Measurements from ENCODE around the gene TAC4. TPM values are rescaled to one million over a fixed set of nuclear protein-coding genes. Genes with fewer than 3 reads are reported as not detected.
A peak's percentile ranks its signal among the peaks of the same experiment; 100 is the strongest.

TAC4 gene
- total RNA-seq, 1 donor from 2014 or later: not detected

DNA sequence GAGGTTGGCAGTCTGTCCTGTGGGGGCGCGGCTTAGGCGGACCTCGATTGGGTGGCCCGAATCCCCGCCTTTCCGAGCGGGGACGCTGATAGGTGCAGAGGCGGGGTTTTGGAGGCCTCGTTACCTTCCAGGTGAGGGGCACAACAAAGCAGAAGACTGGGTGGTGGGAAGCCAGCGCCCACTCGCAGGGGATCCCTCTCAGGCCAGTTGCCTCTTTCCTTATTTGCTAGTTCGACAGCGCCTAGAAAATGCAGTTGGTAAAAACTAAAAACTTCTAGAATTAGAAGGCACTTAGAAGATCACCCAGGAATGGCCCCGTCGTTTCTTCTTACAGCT is 58.7 kb downstream of the TAC4 start:
- H3K4me3 ChIP-seq (ENCODE audit: insufficient read depth, low read depth, low read length): peak overlapping the region; percentile 98
- peaks cover 20% of the 10 kb centered on the region for H3K4me1 ChIP-seq (ENCODE audit: insufficient read depth, low read length)
- H3K9ac ChIP-seq (ENCODE audit: low read length): peak overlapping the region; percentile 52
- peaks cover 2% of the 10 kb centered on the region for H3K36me3 Mint-ChIP-seq (ENCODE audit: low read depth, unreplicated experiment)
- FAIRE-seq: no peak
- H3K9me3 ChIP-seq (ENCODE audit: insufficient read depth, low read depth, low read length): no peaks in the 10 kb centered on the region
- H2AFZ ChIP-seq (ENCODE audit: low read depth, low read length): no peak overlapping the region
- H3K4me1 Mint-ChIP-seq (ENCODE audit: low read depth, unreplicated experiment): peaks cover 24% of the 10 kb centered on the region
- H4K20me1 ChIP-seq (ENCODE audit: insufficient read depth, low read length): peaks cover 40% of the 10 kb centered on the region
- peak overlapping the region; percentile 90 for H3K4me2 ChIP-seq (ENCODE audit: low read length)
- peaks cover 16% of the 10 kb centered on the region for H3K36me3 ChIP-seq (ENCODE audit: insufficient read depth, low read length)
- no peaks in the 10 kb centered on the region for H3K27me3 Mint-ChIP-seq (ENCODE audit: low read depth, unreplicated experiment)
- H3K27ac ChIP-seq (ENCODE audit: low read depth, low read length): peak overlapping the region; percentile 16
- H3K9me3 Mint-ChIP-seq (ENCODE audit: unreplicated experiment): no peaks in the 10 kb centered on the region
- peaks cover 53% of the 10 kb centered on the region for H3K79me2 ChIP-seq (ENCODE audit: insufficient read depth, low read length)
- no peak for DNase-seq (ENCODE audit: low read depth)
- peak overlapping the region; percentile 92 for H3K4me3 Mint-ChIP-seq (ENCODE audit: unreplicated experiment)
- no peak for TF ChIP-seq EZH2 (IDR thresholded peaks at IDR 0.05; ENCODE audit: insufficient read depth, low read length)
- TF ChIP-seq, protein P1, sequence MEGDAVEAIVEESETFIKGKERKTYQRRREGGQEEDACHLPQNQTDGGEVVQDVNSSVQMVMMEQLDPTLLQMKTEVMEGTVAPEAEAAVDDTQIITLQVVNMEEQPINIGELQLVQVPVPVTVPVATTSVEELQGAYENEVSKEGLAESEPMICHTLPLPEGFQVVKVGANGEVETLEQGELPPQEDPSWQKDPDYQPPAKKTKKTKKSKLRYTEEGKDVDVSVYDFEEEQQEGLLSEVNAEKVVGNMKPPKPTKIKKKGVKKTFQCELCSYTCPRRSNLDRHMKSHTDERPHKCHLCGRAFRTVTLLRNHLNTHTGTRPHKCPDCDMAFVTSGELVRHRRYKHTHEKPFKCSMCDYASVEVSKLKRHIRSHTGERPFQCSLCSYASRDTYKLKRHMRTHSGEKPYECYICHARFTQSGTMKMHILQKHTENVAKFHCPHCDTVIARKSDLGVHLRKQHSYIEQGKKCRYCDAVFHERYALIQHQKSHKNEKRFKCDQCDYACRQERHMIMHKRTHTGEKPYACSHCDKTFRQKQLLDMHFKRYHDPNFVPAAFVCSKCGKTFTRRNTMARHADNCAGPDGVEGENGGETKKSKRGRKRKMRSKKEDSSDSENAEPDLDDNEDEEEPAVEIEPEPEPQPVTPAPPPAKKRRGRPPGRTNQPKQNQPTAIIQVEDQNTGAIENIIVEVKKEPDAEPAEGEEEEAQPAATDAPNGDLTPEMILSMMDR (IDR thresholded peaks at IDR 0.05; ENCODE audit: insufficient read depth, low read depth, low read length): no peak
- H3K27ac Mint-ChIP-seq (ENCODE audit: unreplicated experiment): peak overlapping the region; percentile 98
- no peaks in the 10 kb centered on the region for H3K27me3 ChIP-seq (ENCODE audit: insufficient read depth, low read length)

DNA sequence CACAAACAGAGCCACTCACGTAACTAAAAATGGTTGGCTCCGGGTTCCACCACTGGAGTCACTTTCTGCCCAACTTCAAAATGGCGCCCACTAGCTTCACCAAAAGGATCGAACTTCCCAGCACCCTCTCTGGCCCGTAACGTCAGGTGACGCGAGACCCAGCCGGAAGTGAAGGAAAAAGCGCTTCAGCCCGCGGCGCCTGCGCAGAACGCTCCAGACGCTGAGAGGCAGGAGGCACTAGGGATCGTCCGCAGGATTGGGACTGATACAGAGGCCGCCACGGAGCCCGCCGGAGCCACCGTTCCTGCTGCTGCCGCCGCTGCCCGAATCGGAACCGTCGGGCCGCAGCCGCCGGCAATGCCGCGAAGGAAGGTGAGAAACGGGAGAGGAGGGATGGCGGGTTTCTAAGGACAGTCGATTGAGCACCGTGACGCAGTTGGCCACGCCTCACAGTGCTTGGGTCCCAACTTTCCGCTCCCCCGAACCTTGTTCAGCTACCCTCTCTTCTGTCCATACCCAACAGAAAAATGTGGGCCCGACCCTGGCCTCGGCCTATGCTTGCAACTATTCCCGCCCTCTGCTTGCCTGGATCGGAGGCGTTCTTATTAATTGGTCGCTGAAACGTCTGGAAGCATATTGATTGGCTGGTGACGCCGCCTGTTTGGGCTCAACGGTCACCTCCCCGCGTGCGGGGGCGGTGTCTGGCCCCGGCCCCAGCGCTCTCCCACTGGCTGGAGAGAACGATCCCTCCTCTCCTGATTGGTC is 59.2 kb downstream of the TAC4 start, which contains the start of gene KAT7:
TSS of gene KAT7 (plus strand) at position 204 of the 765 bp plus-strand sequence. CDS start at position 358, 154 bp downstream.
- Mint-ChIP-seq H3K4me1 (ENCODE audit: low read depth, unreplicated experiment) (peaks cover 24% of the 10 kb centered on the region), H3K27me3 (ENCODE audit: low read depth, unreplicated experiment) (no peaks in the 10 kb centered on the region), H3K27ac (ENCODE audit: unreplicated experiment) (peak within 1 kb of the TSS; percentile 98), H3K36me3 (ENCODE audit: low read depth, unreplicated experiment) (peaks cover 2% of the 10 kb centered on the region), H3K4me3 (ENCODE audit: unreplicated experiment) (peak within 1 kb of the TSS; percentile 92), H3K9me3 (ENCODE audit: unreplicated experiment) (no peaks in the 10 kb centered on the region)
- TF ChIP-seq EZH2 (IDR thresholded peaks at IDR 0.05; ENCODE audit: insufficient read depth, low read length): no peak
- TF ChIP-seq, protein P1 (IDR thresholded peaks at IDR 0.05; ENCODE audit: insufficient read depth, low read depth, low read length): no peak
- H4K20me1 ChIP-seq (ENCODE audit: insufficient read depth, low read length): peaks cover 40% of the 10 kb centered on the region
- peaks cover 16% of the 10 kb centered on the region for H3K36me3 ChIP-seq (ENCODE audit: insufficient read depth, low read length)
- peak within 1 kb of the TSS; percentile 98 for H3K4me3 ChIP-seq (ENCODE audit: insufficient read depth, low read depth, low read length)
- H3K79me2 ChIP-seq (ENCODE audit: insufficient read depth, low read length): peaks cover 47% of the 10 kb centered on the region
- FAIRE-seq (no peak), DNase-seq (ENCODE audit: low read depth) (peak; percentile 97)
- no peaks in the 10 kb centered on the region for H3K27me3 ChIP-seq (ENCODE audit: insufficient read depth, low read length)
- H2AFZ ChIP-seq (ENCODE audit: low read depth, low read length): peak within 1 kb of the TSS; percentile 87
- no peaks in the 10 kb centered on the region for H3K9me3 ChIP-seq (ENCODE audit: insufficient read depth, low read depth, low read length)
- H3K27ac ChIP-seq (ENCODE audit: low read depth, low read length): peak within 1 kb of the TSS; percentile 99
- H3K4me2 ChIP-seq (ENCODE audit: low read length): peak within 1 kb of the TSS; percentile 98
- H3K4me1 ChIP-seq (ENCODE audit: insufficient read depth, low read length): peaks cover 20% of the 10 kb centered on the region
- H3K9ac ChIP-seq (ENCODE audit: low read length): peak within 1 kb of the TSS; percentile 100

Other genes with a start within 250 kb of the TAC4 start
- gene SPOP, start 170.0 kb downstream of the TAC4 start, total RNA-seq: 46.6 and 48.6 TPM in 2 replicates
- 54.3 and 61.1 TPM in 2 replicates for gene SLC35B1, start 140.1 kb downstream of the TAC4 start, total RNA-seq
- gene FAM117A, start 83.9 kb downstream of the TAC4 start, total RNA-seq: 5.4 and 8.0 TPM in 2 replicates
- gene KAT7, start 59.4 kb downstream of the TAC4 start, total RNA-seq: 40.8 and 42.0 TPM in 2 replicates
- not detected in 2 replicates for gene DLX4, start 121.1 kb upstream of the TAC4 start, total RNA-seq
- 1.00 and 1.2 TPM in 2 replicates for gene DLX3, start 147.2 kb upstream of the TAC4 start, total RNA-seq
- 319 and 373 TPM in 2 replicates for gene ITGA3, start 208.0 kb upstream of the TAC4 start, total RNA-seq
- gene PDK2, start 247.3 kb upstream of the TAC4 start, total RNA-seq: 25.8 and 26.8 TPM in 2 replicates